ENCODE data around the gene MYO7A.

DNA sequence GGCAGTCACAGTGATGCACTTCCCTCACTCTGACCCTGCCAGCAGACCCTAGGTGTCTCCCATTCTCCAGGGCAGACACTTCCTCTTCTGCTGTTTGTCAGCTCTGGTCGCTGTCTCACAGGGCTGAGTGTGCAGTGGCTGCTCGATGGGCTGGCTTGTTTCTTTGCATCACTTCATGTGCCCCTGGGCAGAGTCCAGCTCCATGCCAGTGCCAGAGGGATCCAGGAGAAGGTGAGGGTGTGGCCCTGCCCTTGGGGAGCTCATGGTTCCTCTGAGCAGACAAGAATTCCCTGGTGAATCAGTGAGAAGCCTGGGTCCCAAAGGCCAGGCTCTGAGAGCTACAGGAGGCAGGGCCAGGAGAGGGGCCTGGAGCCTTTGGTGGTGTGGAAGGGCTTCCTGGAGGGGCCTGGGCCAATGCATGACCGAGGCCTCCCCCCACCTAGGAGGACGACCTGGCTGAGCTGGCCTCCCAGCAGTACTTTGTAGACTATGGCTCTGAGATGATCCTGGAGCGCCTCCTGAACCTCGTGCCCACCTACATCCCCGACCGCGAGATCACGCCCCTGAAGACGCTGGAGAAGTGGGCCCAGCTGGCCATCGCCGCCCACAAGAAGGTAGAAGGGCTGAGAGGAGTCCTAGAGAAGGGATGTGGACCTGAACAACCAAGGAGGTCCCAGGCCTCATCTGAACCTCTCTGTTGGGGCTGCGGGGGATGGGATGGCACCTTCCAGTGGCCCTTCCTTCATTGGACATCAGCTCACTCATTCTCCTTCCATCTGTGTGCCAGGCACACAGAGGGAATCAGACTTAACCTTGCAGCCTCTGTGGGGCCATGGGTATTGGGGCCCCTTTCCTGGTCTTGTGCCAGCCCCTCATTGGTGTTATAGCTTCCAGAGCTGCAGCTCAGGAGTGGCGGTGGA lies 66.1 kb downstream of the MYO7A start:
- TF ChIP-seq CTCF (IDR thresholded peaks at IDR 0.05) (no peak), POLR2A (IDR thresholded peaks at IDR 0.05; ENCODE audit: low read depth) (no peak), POLR2AphosphoS5 (IDR thresholded peaks at IDR 0.05) (no peak)
